AG20443 (cell line): Measurements from ENCODE around the gene ANKS3.

Experiments
- DNase-seq: peaks from one replicate; pipeline ENCODE4 v3.0.0; 2012; ENCODE audit warnings: low spot score, mixed read lengths

The ANKS3 gene, protein sequence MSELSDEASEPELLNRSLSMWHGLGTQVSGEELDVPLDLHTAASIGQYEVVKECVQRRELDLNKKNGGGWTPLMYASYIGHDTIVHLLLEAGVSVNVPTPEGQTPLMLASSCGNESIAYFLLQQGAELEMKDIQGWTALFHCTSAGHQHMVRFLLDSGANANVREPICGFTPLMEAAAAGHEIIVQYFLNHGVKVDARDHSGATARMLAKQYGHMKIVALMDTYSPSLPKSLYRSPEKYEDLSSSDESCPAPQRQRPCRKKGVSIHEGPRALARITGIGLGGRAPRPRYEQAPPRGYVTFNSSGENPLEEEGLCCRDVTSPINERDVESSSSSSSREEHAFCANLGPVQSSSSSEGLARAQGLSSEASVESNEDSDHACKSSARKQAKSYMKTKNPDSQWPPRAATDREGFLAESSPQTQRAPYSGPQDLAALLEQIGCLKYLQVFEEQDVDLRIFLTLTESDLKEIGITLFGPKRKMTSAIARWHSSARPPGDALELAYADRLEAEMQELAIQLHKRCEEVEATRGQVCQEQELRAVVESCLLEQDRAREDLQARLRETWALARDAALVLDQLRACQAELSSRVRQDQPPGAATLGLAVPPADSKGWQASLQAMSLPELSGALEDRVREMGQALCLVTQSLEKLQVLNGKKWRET

DNA sequence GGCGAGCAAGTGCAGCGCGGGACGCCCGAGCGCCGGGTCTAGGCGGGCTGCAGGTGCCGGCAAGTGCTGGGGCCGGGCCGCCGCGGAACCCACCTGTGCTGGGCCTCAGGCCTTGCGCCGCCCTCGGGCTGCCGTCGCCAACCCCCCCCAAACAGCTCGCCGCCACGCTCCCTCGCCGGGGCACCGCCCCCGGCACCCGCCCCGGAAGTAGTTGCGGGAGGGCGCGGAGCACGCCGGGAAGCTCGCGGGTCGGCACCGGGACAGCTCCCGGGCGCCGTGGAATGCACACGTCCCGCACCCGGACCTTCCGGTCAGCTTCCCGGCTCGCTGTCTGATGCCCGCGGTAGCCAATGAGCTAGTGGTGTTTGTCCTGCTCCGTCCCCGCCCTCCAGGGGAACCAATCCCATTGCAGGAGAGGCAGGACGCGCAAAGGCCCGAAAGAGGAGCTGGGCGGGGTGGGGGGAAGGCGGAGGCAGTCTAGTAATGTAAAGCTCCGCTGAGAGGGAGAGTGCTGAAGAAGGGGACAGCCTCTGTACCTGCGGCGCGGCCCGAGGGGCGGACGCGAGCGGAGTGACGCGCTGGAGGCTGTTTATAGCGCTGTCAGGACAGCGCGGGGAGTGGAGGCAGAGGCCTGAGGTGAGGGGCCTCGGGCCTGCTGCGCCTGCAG is at the start of gene ANKS3, which contains the start of gene DNAAF8:
Gene ANKS3 (minus strand): TSS at position 209 of the 667 bp plus-strand sequence. CDS start 4,122 bp downstream, outside the sequence.
Gene DNAAF8 (plus strand): TSS at position 475 of the 667 bp plus-strand sequence. CDS start 1,978 bp downstream, outside the sequence.
- DNase-seq = peak; percentile 99

DNA sequence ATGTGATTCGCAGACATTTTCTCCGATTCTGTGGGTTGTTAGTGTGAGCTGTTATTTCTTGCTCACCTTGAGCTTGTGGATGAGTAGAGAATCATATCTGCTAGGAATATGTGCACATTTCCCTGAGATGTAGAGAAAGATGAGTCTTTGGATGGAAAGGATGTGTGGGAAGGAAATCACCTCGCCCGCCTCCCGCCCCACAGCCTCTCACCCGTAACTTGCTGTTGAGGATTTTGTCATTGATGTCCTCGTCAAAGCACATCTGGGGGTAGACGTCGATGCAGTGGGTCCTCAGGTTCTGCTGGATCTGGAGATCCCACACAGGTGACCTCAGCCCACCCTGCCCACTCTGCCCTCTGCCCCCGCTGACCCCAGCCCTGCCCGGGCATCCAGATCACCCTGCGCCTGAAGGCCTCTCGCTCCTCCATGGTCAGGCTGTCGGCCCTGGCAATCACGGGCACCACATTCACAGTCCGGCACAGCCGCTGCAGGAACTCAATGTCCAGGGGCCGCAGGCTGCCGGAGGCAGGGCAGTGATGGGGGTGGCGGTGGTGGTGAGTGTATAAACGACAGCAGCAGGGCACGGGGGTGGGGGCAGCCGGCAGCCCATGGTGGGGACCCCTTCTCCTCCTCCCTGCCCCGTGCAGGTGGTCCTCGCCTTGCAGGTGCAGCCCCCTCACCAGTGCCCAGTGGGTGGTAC is 49.3 kb upstream of the ANKS3 start:
- no peak for DNase-seq

DNA sequence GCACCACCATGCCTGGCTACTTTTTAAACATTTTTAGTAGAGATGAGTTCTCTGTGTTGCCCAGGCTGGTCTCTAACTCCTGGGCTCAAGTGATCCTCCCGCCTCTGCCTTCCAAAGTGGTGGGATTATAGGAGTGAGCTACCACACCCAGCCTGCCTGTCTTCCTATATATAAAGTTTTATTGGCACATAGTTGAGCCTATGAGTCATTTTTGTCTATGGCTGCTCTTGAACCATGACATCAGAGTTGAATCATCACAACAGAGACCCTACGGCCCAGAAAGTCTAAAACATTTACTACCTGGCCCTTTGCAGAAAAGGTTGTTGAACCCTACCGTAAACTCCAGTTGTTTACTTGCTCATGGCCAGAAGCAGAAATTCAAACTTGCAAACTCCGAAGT is 46.2 kb upstream of the ANKS3 start:
- DNase-seq = no peak

DNA sequence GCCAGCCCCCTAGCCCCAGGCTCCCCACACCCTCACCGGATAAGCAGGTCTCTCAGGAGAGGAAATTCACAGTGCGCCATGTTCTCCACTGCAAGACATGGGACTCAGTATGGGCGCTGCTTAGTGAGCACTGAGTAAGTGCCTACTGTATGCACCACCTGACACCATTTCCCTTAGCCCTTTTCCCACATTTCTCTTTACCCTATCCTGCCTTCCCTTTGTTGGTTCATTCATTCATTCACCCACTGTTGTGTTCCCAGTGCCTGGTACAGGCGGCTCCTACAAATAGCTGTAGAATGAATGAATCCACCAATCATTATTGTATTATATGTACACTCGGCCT is 44.0 kb upstream of the ANKS3 start:
- no peak for DNase-seq

DNA sequence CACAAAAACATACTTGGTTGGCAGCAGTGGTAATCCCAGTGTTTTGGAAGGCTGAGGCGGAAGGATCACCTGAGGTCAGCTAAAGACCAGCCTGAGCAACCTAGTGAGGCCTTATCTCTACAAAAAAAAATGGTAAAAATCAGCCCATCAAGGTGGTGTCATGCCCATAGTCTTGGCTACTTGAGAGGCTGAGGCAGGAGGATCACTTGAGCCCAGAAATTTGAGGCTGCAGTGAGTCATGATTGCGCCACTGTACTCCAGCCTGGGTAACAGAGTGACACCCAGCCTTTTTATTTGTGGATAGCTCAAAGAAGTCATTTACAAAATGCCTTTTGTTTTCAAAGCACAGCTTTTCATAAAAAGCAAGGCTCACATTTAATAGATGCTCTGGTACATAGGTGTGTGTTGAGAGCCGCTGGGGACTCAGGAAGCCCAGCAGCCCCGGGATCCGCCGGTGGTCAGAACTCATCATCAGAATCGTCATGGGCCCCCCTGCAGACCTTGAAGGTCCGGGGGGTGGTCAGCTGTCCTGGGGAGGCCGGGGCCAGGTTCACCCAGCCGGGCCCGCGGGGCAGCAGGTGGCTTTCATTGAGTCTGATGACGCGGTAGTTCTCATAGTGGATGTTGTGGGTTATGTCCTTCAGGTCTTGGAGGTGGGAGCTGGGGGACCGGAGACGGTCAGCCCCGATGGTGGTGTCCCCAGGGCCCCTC is 43.4 kb upstream of the ANKS3 start:
- DNase-seq = no peak

DNA sequence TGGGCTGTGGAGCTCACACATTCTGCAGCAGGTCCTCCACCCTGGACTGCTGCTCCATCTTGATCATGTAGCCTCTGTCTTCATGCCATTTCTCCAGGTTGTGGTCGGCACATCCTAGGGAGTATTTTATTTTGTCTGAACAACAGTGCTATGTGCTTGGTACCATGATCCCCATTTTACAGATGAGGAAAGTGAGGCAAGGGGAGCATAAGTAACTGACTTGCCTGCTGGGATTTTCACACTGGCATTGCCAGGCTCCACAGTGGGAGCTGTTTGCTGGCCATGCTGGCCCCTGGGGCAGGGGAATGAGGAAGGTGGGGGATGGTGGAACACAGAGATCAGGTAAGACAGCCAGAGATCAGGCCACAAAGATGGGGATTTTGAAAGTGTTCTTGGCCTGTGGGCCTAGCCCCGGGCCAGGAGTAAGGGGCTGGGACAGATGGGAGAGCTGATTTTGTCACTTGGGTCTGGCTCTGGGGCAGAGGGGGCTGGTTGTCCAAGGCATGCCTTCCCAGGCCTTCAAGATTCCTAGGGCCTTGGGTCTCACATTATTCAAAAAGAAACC is 42.2 kb upstream of the ANKS3 start:
- no peak for DNase-seq

DNA sequence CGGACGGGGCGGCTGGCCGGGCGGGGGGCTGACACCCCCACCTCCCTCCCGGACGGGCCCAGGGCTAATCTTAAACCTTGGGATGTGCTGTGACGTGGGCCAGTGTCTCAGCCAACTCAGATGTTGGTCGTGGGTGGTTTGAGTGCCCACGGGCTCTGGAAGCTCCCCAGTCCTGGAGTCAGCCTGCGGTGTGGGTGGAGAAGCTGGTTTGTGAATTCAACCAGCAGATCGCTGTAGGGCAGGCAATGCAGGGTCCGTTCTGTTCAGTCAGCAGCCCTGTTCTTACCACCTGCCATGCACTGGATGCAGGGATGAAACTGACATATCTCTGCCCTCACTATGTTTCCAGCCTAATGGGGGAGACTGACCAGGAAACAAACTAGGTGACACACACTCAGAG is 40.9 kb upstream of the ANKS3 start:
- DNase-seq = no peak

DNA sequence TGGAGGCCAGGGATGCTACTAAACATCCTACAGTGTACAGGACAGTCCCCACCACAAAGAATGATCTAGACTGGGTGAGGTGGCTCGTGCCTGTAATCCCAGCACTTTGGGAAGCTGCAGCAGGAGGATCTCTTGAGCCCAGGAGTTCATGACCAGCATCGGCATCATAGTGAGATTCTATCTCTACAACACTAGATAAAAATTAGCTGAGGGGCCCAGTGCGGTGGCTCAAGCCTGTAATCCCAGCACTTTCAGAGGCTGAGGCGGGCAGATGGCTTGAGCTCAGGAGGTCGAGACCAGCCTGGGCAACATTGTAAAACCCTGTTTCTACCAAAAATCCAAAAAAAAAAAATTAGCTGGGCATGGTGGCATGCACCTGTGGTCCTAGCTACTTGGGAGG is 38.3 kb upstream of the ANKS3 start:
- no peak for DNase-seq

DNA sequence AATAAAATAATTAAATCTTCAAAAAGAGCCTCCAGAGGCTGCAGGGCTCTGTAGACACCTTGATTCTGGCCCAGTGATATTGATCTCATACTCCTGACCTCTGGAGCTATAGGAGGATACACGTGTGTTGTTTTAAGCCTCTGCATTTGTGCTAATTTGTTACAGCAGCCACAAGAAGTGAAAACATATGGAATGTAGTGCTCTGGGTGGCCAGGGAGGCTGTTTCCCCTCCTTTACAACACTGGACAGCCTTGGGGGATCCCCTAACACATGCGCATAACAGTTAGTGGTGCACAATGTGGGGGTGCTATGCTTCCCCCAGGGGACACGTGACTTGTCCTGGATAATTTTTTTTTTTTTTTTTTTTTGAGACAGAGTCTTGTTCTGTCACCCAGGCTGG is 37.6 kb upstream of the ANKS3 start:
- no peak for DNase-seq

DNA sequence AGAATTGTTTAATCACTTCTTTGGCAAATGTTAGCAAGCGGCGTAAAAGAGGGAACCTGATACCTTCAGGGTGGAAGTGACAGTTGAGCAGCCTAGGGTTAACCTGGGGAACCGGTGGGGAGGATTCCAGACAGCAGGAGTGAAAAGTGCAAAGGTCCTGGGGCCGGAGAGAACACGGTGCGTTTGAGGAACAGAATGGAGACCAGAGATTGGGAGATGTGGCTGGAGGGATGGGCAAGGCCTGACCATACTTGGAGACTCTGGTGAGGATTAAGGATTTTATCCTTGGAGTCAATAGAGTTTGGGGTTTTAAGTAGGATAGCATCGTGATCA is 35.2 kb upstream of the ANKS3 start:
- no peak for DNase-seq

DNA sequence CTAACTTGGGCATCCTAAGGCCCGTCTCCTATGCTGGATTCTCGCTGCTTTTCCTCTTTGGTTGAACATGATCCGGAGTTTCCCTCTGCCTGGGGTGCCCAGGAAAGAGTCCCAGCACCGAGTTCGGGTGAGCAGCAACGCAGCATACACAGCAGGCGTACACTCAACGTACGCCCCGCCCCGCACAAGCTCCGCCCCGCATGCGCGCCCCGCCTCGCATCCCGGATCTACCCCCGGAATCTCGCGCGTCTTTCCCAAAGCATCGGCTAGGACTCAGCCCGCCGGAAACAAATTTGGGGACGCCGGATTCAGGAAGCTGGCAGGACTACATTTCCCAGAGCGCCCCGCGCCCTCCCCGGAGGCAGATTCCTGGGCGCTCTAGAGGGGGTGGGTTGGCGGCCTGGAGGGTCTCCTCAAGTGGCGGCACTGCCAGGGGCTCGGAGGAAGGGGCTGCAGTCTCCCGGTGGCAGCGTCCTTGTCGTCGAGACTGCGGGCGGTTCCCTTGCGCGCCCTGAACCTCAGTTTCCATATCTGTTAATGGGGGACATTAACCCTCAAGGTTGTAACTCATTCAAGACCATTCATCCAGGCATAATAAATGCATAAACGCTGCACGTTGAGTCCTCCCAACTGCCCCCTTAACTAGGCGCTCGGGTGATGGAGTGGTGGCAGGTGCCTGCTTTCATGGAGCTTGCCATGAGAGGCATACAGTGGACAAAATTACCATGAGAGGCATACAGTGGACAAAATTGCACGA is 34.7 kb upstream of the ANKS3 start:
- peak; percentile 98 for DNase-seq

DNA sequence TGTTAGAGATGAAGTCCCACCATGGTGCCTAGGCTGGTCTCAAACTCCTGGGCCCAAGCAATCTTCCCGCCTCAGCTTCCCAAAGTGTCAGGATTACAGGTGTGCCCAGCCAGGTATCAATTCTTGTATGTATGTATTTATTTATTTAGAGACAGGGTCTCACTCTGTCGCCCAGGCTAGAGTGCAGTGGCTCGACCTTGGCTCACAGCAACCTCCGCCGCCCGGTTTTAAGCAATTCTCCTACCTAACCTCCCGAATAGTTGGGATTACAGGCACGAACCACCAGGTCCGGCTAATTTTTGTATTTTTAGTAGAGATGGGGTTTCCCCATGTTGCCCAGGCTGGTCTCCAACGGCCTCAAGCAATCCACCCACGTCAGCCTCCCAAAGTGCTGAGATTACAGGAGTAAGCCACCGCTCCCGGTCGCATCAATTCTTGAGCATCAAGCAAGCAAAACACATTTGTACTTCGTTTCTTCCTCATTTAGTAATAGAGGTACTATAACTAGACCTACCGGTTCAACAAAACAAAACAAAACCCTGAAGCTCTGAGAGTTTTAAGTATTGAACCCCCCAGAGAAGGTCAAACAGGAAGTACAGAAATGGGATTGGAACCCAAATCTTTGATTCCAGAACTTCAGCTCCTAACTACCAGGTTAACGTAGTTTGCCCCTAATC is 33.9 kb upstream of the ANKS3 start:
- no peak for DNase-seq

DNA sequence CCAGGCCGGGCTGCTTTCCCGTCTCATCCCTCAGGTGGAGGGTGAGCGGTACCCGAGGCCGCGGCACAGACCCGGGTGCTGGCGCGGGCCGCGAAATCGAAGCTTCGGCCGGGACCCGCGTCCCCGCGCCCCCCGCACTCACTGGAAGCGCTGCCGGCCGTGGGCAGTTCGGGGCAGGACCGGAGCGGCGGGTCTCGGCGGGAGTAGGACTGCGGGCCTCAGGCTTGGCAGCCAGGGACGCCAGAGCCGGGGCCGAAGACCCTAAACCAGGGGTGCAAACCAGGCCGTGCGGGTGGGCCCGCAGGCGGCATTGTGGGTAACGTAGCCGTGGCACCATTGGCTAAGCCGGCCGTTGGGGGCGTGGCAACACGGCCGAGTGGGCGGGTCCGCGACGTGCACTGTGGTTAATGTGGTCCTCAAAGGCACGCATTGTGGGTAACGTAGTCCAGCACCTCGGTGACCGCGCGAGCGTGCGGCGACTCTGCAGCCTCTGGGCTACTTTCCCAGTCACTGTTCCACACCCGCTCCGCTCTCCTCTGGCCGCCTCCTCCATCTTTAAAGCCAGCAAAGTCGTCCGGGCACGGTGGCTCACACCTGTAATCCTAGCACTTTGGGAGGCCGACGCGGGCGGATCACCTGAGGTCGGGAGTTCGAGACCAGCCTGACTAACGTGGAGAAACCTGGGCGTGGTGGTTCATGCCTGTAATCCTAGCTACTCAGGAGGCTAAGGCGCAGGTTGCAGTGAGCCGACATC is 33.0 kb upstream of the ANKS3 start, which contains the start of gene ZNF500:
Gene ZNF500 (minus strand): TSS at position 288 of the 754 bp plus-strand sequence. CDS start 1,184 bp downstream, outside the sequence.
- peak; percentile 98 for DNase-seq

DNA sequence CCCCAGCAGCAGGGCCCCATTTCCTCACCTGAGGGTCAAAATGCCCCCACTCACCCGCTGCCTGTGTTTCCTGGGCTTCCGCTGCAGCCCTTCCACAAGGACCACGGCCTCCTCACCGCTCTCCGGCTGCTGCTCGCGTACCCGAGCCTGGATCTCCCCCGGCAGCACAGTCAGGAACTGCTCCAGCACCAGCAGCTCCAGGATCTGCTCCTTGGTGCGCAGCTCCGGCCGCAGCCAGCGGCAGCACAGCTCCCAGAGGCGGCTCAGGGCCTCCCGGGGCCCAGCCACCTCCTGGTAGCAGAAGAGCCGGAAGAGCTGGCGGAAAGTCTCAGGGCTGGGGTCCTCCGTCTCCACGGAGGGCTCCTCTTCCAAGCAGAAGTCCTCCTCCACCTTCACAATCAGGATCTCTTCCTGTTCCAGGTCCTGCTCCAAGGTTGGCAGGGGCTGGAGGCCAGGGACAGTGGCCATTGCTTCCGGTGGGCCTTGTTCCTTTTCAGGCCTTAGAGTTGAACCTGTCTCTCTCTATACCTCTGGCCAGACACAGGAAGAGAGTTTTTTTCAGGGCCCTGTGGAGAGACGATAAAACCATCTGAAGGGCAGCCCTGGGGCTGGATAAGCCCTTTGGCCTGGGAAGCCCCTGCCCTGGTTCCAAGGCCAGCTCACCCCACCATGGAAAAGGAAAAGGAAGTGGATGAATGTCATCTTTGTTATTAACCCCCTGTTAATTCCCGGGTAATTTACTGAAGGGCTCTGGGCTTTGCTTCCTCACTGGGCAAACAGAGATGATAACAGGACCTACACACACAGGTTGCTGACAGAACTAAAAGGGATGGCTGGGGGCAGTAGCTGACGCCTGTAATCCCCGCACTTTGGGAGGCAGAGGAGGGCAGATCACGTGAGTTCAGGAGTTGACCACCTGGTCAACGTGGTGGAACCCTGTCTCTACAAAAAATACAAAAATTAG is 31.7 kb upstream of the ANKS3 start:
- no peak for DNase-seq

DNA sequence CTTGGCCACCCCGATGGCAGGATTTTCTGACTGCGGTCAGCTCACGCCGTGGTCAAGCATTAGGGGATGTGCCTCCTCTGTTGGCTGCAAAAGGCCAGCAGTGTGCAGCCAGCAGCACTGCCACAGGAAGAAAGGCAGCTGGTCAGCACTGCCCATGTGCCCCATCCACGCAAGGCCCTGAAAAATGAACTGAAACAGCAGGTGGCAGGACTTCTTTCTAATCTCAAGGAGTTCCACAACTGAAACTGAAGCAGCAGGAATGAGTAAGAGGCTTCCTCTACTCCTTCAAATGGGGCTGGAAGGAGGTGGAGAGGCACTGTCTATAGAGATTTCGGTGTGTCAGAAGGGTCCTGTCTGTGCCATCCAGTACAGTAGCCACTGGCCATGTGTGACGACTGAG is 29.7 kb upstream of the ANKS3 start:
- DNase-seq = no peak

DNA sequence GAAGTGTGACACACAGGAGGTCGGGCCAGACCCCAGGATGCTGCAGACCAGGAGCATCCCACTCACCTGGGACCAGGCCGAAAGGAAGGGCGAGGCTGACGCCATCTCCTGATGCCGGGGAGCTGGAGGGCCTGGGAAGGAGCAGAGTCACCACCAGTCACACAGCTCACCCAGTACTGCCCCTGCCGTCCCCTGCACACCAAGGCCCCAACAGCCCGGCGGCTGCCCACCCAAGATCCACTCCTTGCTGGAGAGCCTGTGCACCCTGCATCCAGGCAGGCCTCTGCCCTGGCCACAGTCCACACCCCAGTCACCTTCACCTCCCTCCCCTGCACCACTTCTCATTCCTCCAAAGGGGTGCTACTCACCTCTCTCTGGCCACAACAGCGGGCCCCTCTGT is 28.1 kb upstream of the ANKS3 start:
- DNase-seq = no peak

DNA sequence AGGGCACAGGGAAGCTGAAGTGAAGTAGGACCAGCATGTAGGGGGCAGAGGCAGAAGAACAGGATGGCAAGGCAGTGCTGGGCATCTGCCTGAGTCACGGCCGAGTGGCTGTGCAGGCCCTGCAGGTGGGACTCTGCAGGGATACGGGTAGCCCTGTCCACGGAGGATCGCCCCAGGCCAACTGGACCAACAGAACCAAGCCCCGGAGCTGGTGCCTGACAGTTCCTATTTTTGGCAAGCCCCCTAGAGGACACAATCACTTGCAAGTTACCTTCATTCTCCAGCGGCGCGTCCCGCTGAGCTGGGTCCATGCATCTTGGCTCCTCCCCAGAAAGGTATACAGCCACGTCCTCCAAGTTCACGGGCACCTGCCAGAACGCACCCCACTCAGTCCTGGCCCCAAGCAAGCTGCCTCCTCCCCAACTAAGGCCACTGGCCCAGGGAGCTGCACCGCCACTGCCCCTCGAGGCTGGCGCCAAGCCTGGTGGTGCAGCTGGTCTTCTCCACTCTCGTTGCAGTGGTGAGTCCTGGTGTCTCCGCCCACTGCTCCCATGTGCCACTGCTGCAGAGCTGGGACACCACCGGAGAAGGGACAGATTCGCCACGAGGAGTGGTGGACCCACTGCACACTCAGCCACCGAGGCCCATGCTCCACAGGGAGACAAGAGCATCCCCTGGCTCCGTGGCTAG is 26.3 kb upstream of the ANKS3 start:
- DNase-seq = no peak

DNA sequence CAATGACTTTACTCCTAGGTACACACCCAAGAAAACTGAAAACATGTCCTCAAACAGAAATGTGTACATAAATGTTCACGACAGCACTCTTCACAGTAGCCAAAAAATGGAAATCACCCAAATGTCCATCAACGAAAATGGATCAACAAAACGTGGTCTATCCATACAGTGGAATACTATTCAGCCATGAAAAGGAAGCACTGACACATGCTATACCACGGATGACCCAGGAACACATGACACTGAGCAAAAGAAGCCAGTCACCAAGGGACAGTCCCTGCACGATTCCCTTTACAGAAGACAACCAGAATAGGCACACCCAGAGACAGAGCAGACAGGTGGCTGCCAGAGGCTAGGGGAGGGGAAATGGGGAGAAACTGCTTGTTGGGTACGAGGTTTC is 21.6 kb upstream of the ANKS3 start:
- no peak for DNase-seq
